Renal cortex interstitium (tissue), 11 donors: ENCODE measurements around the gene TGFBR3L. TPM values are rescaled to one million over a fixed set of nuclear protein-coding genes. Genes with fewer than 3 reads are reported as not detected.
A peak's percentile ranks its signal among the peaks of the same experiment; 100 is the strongest.

Source experiments
- DNase-seq, 11 donors: peaks; one replicate each; pipeline ENCODE4 v3.0.0-alpha.2; 2013; ENCODE audit warnings: low read depth in 9 of 11, low spot score in 4 of 11; ENCODE audit errors: extremely low read depth in 1 of 11
- polyA plus RNA-seq, 3 donors: library from polyadenylated mRNA; unstranded; fragments of 120-200 nt; gene quantifications; one replicate each; pipeline ENCODE4 v1.2.1, GENCODE V29; 2013; ENCODE audit not compliant: insufficient read length in 3 of 3

TGFBR3L gene
- polyA plus RNA-seq, 3 donors: 0.33 to 1.1 (median 1.0) TPM

DNA sequence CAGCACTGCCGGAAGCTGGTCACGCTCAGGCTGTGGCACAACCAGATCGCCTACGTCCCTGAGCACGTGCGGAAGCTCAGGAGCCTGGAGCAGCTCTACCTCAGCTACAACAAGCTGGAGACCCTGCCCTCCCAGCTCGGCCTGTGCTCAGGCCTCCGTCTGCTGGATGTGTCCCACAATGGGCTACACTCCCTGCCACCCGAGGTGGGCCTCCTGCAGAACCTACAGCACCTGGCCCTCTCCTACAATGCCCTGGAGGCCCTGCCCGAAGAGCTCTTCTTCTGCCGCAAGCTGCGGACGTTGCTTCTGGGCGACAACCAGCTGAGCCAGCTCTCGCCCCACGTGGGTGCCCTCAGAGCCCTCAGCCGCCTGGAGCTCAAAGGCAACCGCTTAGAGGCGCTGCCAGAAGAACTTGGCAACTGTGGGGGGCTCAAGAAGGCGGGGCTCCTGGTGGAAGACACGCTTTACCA lies 14.2 kb upstream of the TGFBR3L start:
- no peak for DNase-seq

- no peak for DNase-seq
These were observed 13.7 kb upstream of the TGFBR3L start for GRCh38 chr19:7900931-7901330.

- no peak for DNase-seq
These were observed 13.3 kb upstream of the TGFBR3L start for GRCh38 chr19:7901337-7901736.

DNA sequence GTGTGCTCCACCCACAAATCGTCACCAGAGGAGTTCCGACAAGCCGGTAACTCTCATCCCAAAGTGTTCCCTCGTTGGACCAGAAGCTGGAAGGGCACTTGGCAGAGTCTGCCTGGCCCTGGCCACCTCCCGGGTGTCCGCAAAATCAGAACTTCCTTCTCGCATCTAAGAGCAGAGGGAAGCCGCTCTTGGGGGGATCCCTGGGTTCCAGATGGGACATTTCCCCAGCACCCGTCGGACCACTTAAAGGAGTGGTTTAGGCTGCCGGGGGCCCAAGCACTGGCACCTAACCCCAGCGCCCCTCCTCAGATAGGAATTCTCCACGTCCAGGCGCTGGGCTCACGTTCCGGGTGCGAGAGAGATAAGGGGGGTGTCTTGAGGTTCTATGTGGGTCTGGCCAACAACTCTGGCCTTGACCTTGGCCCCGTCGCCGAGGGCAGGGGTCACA lies 11.8 kb upstream of the TGFBR3L start:
- DNase-seq: no peak

GRCh38 chr19:7903244-7904073 lies 11.2 kb upstream of the TGFBR3L start, which contains the start of gene MAP2K7:
Gene MAP2K7, plus strand, starts transcription at chr19:7903877. Its CDS starts 68 bp downstream, at chr19:7903945.
- peak; percentile 99 to 100 (median 99) for DNase-seq

GRCh38 chr19:7904074-7905020 lies 10.3 kb upstream of the TGFBR3L start:
- DNase-seq: no peak

DNA sequence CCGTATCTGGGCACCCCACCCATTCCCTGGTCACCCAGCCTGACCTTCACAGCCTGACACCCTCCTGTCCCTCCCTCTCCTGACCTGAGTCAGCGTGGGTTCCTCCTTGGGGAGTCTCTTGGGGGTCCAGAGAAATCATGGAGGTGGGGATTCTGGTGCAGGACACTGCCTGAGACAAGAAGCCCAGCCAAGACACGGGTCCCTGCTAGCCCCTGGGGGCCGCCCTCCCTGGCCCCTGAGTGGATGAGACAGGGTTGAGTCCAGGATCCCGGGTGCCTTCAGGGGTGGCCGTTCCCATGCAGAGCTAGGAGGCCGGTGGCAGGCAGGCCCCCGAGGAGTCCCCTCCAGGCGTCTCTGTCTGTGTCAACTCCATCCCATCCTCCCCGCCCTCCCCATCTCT lies 9.4 kb upstream of the TGFBR3L start:
- no peak for DNase-seq

DNA sequence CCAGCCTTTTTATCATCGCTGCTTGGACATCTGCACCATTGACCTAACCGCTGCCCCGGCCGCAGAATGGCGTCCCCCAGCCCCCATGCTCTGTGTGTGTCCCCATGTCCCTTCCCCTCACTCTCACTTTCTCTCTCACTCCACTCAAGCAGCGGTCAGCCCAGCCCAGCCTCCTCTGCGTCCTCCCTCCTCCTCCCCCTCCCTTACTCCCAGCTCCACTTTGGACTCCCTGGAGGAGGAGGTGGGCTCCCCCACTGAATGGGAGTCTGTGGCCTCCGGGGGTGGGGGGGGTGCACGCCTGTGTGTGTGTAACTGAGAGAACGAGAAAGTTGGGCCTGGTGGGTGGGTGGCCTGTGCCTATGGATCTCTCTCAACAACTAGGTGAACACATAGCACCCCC lies 8.8 kb upstream of the TGFBR3L start:
- DNase-seq: no peak

- no peak for DNase-seq
These were observed 7.5 kb upstream of the TGFBR3L start for GRCh38 chr19:7907122-7907521.

DNA sequence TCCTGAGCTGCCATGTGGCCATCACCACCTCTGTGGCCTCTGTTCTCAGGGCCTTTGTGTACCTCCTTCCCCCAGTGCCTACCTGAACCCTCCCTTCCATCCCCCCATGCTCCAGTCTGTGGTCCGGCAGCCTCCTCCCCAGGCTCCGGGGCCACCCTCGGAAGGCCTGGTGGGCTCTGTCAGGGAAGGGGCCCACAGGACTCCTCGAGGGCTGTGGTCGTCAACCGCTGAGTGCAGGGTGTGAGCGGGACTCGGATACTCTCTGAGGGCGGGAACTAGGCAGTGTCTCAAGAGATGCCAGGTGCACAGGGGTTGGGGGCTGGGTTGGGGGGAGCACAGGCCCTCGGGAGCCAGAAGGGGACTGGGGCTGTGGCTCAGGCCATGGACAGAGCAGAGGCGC lies 7.1 kb upstream of the TGFBR3L start:
- DNase-seq: no peak

DNA sequence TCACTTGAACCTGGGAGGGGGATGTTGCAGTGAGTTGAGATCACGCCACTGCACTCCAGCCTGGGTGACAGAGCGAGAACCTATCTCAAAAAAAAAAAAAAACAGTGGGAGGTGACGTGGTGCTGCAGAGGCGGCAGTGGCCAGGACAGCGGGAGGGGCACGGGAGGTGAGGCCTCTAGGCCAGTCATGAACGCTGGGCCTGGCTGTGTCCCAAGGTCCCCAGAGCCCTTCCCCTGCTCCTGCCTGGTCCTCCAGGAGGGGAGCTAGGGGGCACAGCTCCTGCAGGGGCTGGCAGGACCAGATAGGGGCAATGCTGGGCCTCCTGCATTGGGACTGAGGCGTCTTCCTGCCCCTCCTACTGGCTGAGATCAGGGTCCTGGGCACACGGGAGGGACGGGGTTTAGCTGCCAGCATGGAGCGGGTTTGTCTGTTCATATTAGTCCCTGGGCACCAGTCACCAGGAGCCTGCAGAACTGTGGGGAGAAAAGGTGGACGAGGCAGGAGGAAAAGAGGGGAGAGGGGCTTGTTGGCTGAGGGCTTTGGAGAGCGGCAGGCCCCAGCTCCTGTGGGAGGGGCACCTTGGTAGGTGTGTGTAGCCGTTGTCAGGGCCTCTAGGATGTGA lies 6.4 kb upstream of the TGFBR3L start:
- DNase-seq: no peak

GRCh38 chr19:7908742-7909461 lies 5.7 kb upstream of the TGFBR3L start:
- DNase-seq: no peak

GRCh38 chr19:7909471-7910067 lies 5.1 kb upstream of the TGFBR3L start:
- no peak for DNase-seq

GRCh38 chr19:7910321-7911161 lies 4.1 kb upstream of the TGFBR3L start:
- DNase-seq: no peak

DNA sequence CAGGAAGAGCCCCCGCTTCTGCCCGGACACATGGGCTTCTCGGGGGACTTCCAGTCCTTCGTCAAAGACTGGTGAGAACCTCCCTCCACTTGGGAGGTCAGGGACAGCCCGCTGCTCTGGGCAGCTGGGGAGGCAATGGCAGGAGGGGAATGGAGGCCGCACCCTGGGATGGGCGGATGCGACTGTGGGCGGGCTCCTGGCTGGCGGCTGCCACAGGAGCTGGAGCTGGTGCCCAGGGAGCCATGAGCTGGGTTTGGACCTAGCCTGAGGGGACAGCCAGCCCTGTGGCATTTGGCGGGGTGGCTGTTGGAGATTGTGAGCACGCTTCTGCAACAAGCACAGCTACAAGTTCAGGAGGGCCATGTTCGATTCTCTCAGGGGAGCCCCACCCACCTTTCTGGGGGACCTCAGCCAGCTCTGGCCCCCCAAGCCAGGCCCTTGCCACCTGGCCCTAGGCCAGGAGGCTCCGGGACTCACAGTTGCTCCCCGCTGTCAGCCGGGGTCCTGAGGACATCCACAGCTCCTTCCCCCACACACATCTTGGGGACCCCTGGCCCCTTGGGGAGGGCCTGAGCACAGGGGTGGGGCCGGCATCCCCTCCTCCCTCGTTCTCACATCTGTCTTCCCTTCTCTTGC lies 3.0 kb upstream of the TGFBR3L start:
- no peak for DNase-seq

DNA sequence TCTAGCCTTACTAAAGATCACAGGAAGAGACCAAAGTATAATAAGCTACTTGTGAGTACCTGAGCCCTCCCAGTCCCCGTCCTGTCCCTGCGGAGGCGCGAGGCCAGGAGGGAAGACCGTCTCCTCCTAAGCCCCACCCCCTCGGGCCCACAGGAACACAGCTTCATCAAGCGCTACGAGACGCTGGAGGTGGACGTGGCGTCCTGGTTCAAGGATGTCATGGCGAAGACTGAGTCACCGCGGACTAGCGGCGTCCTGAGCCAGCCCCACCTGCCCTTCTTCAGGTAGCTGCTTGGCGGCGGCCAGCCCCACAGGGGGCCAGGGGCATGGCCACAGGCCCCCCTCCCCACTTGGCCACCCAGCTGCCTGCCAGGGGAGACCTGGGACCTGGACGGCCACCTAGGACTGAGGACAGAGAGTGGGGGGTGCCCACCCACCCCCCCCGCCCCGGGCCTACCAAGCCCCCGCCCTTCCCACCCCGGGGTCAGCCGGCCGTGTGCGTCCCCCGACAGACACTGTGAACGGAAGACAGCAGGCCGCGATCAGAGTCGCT lies 2.4 kb upstream of the TGFBR3L start:
- no peak for DNase-seq
